IMR-90 (cell line): Measurements from ENCODE around the gene OR52E5. TPM values are rescaled to one million over a fixed set of nuclear protein-coding genes. Genes with fewer than 3 reads are reported as not detected.

Experiments used
- ATAC-seq: fragments of 200-7000 bp; cut with Tn5 transposase; 2 replicates; pipeline ENCODE4 v1.9.1; 2020; ENCODE audit warnings: low read depth, mild to moderate bottlenecking, moderate library complexity
- BruUV-seq: library from RNA; stranded (reverse); fragments of 400-500 nt; replicated peaks from 2 replicates; lab custom pipeline; 2021; lab: Mats Ljungman, UMichigan
- CTCF ChIA-PET: fragments of 300-600 bp; formaldehyde crosslinking; extraction: SDS; loops from one replicate; lab custom pipeline; 2021; ENCODE audit warnings: antibody characterized with exemption; lab: Yijun Ruan, JAX
- POLR2A ChIA-PET: fragments of 300-600 bp; sonication (Branson Sonifier 250); formaldehyde crosslinking; loops from one replicate; lab custom pipeline; 2022; ENCODE audit warnings: antibody characterized with exemption; ENCODE audit not compliant: unreplicated experiment; lab: Charles Lee
- DNase-seq: peaks from one replicate; pipeline ENCODE4 v3.0.0; 2013
- H2AFZ ChIP-seq: replicated peaks from 2 replicates; pipeline ENCODE3; 2013; ENCODE audit warnings: low read length, mild to moderate bottlenecking; ENCODE audit not compliant: poor library complexity
- H2AK5ac ChIP-seq: 2 replicates; pipeline ENCODE4 v1.6.1; 2013; ENCODE audit warnings: low read depth, low read length, inconsistent platforms
- H2AK9ac ChIP-seq: replicated peaks from 2 replicates; pipeline ENCODE3; 2013; ENCODE audit warnings: mild to moderate bottlenecking, low read depth, low read length, moderate library complexity; ENCODE audit not compliant: poor library complexity
- H2BK120ac ChIP-seq: 2 replicates; pipeline ENCODE4 v1.6.1; 2013; ENCODE audit warnings: low read depth, low read length, inconsistent platforms
- H2BK15ac ChIP-seq: 3 replicates; pipeline ENCODE4 v1.6.1; 2013; ENCODE audit warnings: low read depth, low read length, inconsistent platforms
- H2BK20ac ChIP-seq: 2 replicates; pipeline ENCODE4 v1.6.1; 2013; ENCODE audit warnings: low read depth, mild to moderate bottlenecking, inconsistent platforms, low read length, moderate library complexity
- H2BK5ac ChIP-seq: 2 replicates; pipeline ENCODE4 v1.6.1; 2013; ENCODE audit warnings: mild to moderate bottlenecking, low read depth, low read length, inconsistent platforms; ENCODE audit not compliant: poor library complexity, severe bottlenecking
- H3K14ac ChIP-seq: replicated peaks from 2 replicates; pipeline ENCODE4 v1.6.1; 2013; ENCODE audit warnings: low read depth, low read length, inconsistent platforms
- H3K18ac ChIP-seq: 2 replicates; pipeline ENCODE4 v1.6.1; 2013; ENCODE audit warnings: low read depth, low read length, control low read depth
- H3K23ac ChIP-seq: 2 replicates; pipeline ENCODE4 v1.6.1; 2013; ENCODE audit warnings: low read depth, low read length, inconsistent platforms
- H3K27ac ChIP-seq: 2 replicates; pipeline ENCODE4 v1.5.1; 2013; ENCODE audit warnings: mild to moderate bottlenecking, control low read depth, low read length; ENCODE audit not compliant: insufficient read depth
- H3K27me3 ChIP-seq: 2 replicates; pipeline ENCODE4 v1.6.1; 2013; ENCODE audit warnings: low read length; ENCODE audit not compliant: control insufficient read depth, insufficient read depth
- H3K36me3 ChIP-seq: 2 replicates; pipeline ENCODE4 v1.6.1; 2013; ENCODE audit warnings: low read length, mixed read lengths; ENCODE audit not compliant: control insufficient read depth, insufficient read depth
- H3K4ac ChIP-seq: 2 replicates; pipeline ENCODE4 v1.6.1; 2013; ENCODE audit warnings: low read depth, low read length, inconsistent platforms
- H3K4me1 ChIP-seq: 2 replicates; pipeline ENCODE4 v1.6.1; 2013; ENCODE audit warnings: low read length, mixed read lengths; ENCODE audit not compliant: control insufficient read depth, insufficient read depth
- H3K4me2 ChIP-seq: 2 replicates; pipeline ENCODE4 v1.6.1; 2013; ENCODE audit warnings: low read depth, mild to moderate bottlenecking, control low read depth, low read length, moderate library complexity
- H3K4me3 ChIP-seq: 2 replicates; pipeline ENCODE4 v1.5.1; 2013; ENCODE audit warnings: low read depth, mild to moderate bottlenecking, control low read depth, low read length, moderate library complexity; ENCODE audit not compliant: insufficient read depth
- H3K56ac ChIP-seq: 2 replicates; pipeline ENCODE4 v1.6.1; 2013; ENCODE audit warnings: low read length, inconsistent platforms; ENCODE audit not compliant: insufficient read depth; ENCODE audit errors: extremely low read depth
- H3K79me1 ChIP-seq, 2 experiments: 2 replicates each; pipeline ENCODE4 v1.6.1; 2013; ENCODE audit warnings: low read length in 2 of 2, inconsistent platforms in 1 of 2, low read depth in 1 of 2
- H3K9ac ChIP-seq: 2 replicates; pipeline ENCODE4 v1.6.1; 2013; ENCODE audit warnings: low read depth, low read length, control low read depth
- H3K9me1 ChIP-seq: 2 replicates; pipeline ENCODE4 v1.6.1; 2013; ENCODE audit warnings: low read length, inconsistent platforms; ENCODE audit not compliant: insufficient read depth
- H3K9me3 ChIP-seq: 2 replicates; pipeline ENCODE4 v1.6.1; 2013; ENCODE audit warnings: low read length; ENCODE audit not compliant: control insufficient read depth, insufficient read depth
- H4K20me1 ChIP-seq: 2 replicates; pipeline ENCODE4 v1.6.1; 2013; ENCODE audit warnings: low read length, inconsistent platforms; ENCODE audit not compliant: insufficient read depth
- H4K5ac ChIP-seq: 2 replicates; pipeline ENCODE4 v1.6.1; 2013; ENCODE audit warnings: mild to moderate bottlenecking, low read depth, low read length, control low read depth
- H4K8ac ChIP-seq, 2 experiments: 2 replicates each; pipeline ENCODE4 v1.6.1; 2013; ENCODE audit warnings: low read depth in 2 of 2, low read length in 2 of 2, control low read depth in 1 of 2, inconsistent platforms in 1 of 2
- H4K91ac ChIP-seq: 2 replicates; pipeline ENCODE4 v1.6.1; 2013; ENCODE audit warnings: low read depth, low read length, inconsistent platforms; ENCODE audit not compliant: insufficient read depth
- MAFK ChIP-seq: IDR thresholded peaks from 2 replicates; pipeline ENCODE4 v1.6.1; 2012; ENCODE audit warnings: low read depth, low read length, improper control_type of control experiment
- POLR2A ChIP-seq: IDR thresholded peaks from 2 replicates; pipeline ENCODE4 v1.6.1; 2012; ENCODE audit warnings: mild to moderate bottlenecking, low read depth, low read length
- WGBS, 2 experiments: methylation state at CpG; one replicate each; pipeline versions ENCODE4 v1.1.5 to v1.1.7; 2013; ENCODE audit warnings: missing lambda C conversion rate in 2 of 2; ENCODE audit not compliant: insufficient read length in 1 of 2; ENCODE audit errors: extremely low coverage in 2 of 2; 5-methylcytosine and 5-hydroxymethylcytosine counted together
- dilution Hi-C: fragments of 300-500 bp; cut with HindIII; formaldehyde crosslinking; loops from one replicate; pipeline ENCODE4 v1.14.3; 2018; ENCODE audit warnings: low sequenced_read_pairs; ENCODE audit not compliant: unreplicated experiment
- in situ Hi-C: fragments of 300-500 bp; cut with MboI; formaldehyde crosslinking; loops from 3 replicates; pipeline ENCODE4 v1.14.3; 2019; ENCODE audit warnings: low sequenced_read_pairs, inconsistent platforms, mixed read lengths
- intact Hi-C: fragments of 100-400 bp; cut with micrococcal nuclease; formaldehyde crosslinking; loops from 2 replicates; pipeline ENCODE4 v1.10.0; 2022
- polyA plus RNA-seq, 3 experiments: library from polyadenylated mRNA; depleted of rRNA; stranded (reverse); fragments of >200 nt; gene quantifications; 2 replicates each; pipeline ENCODE4 v1.2.3, GENCODE V29; 2012; ENCODE audit warnings: low replicate concordance in 1 of 3
- total RNA-seq: library from RNA; depleted of rRNA; stranded (reverse); fragments of >200 nt; gene quantifications from 2 replicates; pipeline ENCODE4 v1.2.3, GENCODE V29; 2012

Gene OR52E5
- total and polyA plus RNA-seq, 2 of the 4 experiments (the other 2 are of a cell fraction): not detected

GRCh38 chr11:5933116-5933515, 40.1 kb downstream of the OR52E5 start:
- intact Hi-C loops: no loop called here
- H3K27me3 ChIP-seq: no peaks in the 10 kb centered on the region

More at GRCh38 chr11:5933116-5933515, 40.1 kb downstream of the OR52E5 start:
- Histone ChIP-seq H3K4me1 (no peaks in the 10 kb centered on the region), H2BK5ac (no peak overlapping the region), H2BK120ac (no peak overlapping the region), H3K23ac (no peak overlapping the region), H2BK15ac (no peak overlapping the region), H3K36me3 (no peaks in the 10 kb centered on the region), H3K27ac (no peak overlapping the region), H3K9me3 (peaks cover 50% of the 10 kb centered on the region), H4K91ac (no peak overlapping the region), H3K4me3 (no peak overlapping the region), H2AK9ac (no peak overlapping the region), H3K4ac (no peak overlapping the region), H2AFZ (no peak overlapping the region), H2AK5ac (no peak overlapping the region), H3K14ac (no peak overlapping the region), H3K4me2 (no peak overlapping the region), H3K56ac (no peak overlapping the region), H4K8ac (no peak overlapping the region), H3K18ac (no peak overlapping the region), H3K9ac (no peak overlapping the region), H2BK20ac (no peak overlapping the region), H3K9me1 (no peaks in the 10 kb centered on the region), H3K79me1 (no peaks in the 10 kb centered on the region), H4K20me1 (no peaks in the 10 kb centered on the region), H4K5ac (no peak overlapping the region)
- DNase-seq: no peak
- POLR2A ChIA-PET: no interaction called here
- in situ Hi-C loops: no loop called here
- dilution Hi-C loops: no loop called here
- WGBS, 2 experiments: no CpG with 5 or more reads among the region's 10 CpGs
- no TSS peak for BruUV-seq
- CTCF ChIA-PET: interaction anchor here (0.7 kb wide), 1 partner anchor 299 kb away, joined by 3 read pairs; no protein-coding TSS in a partner anchor
- TF ChIP-seq POLR2A (no peak), MAFK (no peak)
- no peak for ATAC-seq
